Activated gamma-delta T cell treated with Interleukin-2 at 50 U/mL for 16 hours (primary cell): ENCODE data around the gene ZP1.

Source experiments
- DNase-seq: peaks from one replicate; pipeline ENCODE4 v3.0.0-alpha.2; 2020

The ZP1 gene

GRCh38 chr11:60844045-60844869 lies 23.1 kb upstream of the ZP1 start:
- no peak for DNase-seq

GRCh38 chr11:60844870-60845221 lies 22.5 kb upstream of the ZP1 start:
- DNase-seq = no peak

GRCh38 chr11:60845338-60845737 lies 22.0 kb upstream of the ZP1 start:
- no peak for DNase-seq

GRCh38 chr11:60847281-60847680 lies 20.1 kb upstream of the ZP1 start:
- no peak for DNase-seq

- no peak for DNase-seq
These were observed 19.4 kb upstream of the ZP1 start for GRCh38 chr11:60847896-60848295.

GRCh38 chr11:60848714-60849151 lies 18.6 kb upstream of the ZP1 start:
- DNase-seq = no peak

GRCh38 chr11:60849641-60850520 lies 17.5 kb upstream of the ZP1 start:
- DNase-seq = no peak

GRCh38 chr11:60851327-60852104 lies 15.8 kb upstream of the ZP1 start:
- DNase-seq = no peak

GRCh38 chr11:60852117-60852981 lies 15.0 kb upstream of the ZP1 start:
- no peak for DNase-seq

- DNase-seq = no peak
These were observed 14.1 kb upstream of the ZP1 start for GRCh38 chr11:60852982-60853950.

- no peak for DNase-seq
These were observed 13.0 kb upstream of the ZP1 start for GRCh38 chr11:60854140-60854846.

GRCh38 chr11:60854847-60855725 lies 12.3 kb upstream of the ZP1 start:
- DNase-seq = no peak

GRCh38 chr11:60855726-60856633 lies 11.4 kb upstream of the ZP1 start, which contains the start of gene PTGDR2:
PTGDR2 (minus strand) TSS chr11:60855950; CDS start chr11:60853722, 2,228 bp downstream.
- DNase-seq = no peak

- DNase-seq = no peak
These were observed 9.7 kb upstream of the ZP1 start for GRCh38 chr11:60857378-60858232.

GRCh38 chr11:60858236-60858635 lies 9.1 kb upstream of the ZP1 start:
- DNase-seq = no peak

- DNase-seq = no peak
These were observed 8.4 kb upstream of the ZP1 start for GRCh38 chr11:60858731-60859464.
